ENCODE measurements around the gene ADSL. TPM values are rescaled to one million over a fixed set of nuclear protein-coding genes. Genes with fewer than 3 reads are reported as not detected.

The ADSL gene
- total and polyA plus RNA-seq, 2 of the 8 experiments (the other 6 are each of a cell fraction or from before 2014, with no cell fraction given) = 197 to 218 TPM

DNA sequence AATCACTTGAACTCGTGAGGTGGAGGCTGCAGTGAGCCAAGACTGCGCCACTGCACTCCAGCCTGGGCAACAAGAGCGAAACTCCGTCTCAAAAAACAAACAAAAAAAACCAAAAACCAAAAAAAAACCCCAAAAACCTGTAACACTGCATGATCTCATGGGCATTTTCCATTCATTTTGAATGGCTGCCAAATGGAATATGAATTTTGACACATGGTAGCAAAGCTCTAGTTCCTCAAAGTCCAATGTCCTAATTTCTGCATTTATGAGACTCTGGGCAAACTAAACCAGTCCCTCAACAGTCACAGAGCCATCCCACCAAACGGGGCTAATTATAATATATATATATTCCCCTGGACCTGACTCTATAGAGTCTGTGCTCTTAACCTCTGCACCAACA, 85.9 kb downstream of the ADSL start (continued):
- TF ChIP-seq, protein P1, sequence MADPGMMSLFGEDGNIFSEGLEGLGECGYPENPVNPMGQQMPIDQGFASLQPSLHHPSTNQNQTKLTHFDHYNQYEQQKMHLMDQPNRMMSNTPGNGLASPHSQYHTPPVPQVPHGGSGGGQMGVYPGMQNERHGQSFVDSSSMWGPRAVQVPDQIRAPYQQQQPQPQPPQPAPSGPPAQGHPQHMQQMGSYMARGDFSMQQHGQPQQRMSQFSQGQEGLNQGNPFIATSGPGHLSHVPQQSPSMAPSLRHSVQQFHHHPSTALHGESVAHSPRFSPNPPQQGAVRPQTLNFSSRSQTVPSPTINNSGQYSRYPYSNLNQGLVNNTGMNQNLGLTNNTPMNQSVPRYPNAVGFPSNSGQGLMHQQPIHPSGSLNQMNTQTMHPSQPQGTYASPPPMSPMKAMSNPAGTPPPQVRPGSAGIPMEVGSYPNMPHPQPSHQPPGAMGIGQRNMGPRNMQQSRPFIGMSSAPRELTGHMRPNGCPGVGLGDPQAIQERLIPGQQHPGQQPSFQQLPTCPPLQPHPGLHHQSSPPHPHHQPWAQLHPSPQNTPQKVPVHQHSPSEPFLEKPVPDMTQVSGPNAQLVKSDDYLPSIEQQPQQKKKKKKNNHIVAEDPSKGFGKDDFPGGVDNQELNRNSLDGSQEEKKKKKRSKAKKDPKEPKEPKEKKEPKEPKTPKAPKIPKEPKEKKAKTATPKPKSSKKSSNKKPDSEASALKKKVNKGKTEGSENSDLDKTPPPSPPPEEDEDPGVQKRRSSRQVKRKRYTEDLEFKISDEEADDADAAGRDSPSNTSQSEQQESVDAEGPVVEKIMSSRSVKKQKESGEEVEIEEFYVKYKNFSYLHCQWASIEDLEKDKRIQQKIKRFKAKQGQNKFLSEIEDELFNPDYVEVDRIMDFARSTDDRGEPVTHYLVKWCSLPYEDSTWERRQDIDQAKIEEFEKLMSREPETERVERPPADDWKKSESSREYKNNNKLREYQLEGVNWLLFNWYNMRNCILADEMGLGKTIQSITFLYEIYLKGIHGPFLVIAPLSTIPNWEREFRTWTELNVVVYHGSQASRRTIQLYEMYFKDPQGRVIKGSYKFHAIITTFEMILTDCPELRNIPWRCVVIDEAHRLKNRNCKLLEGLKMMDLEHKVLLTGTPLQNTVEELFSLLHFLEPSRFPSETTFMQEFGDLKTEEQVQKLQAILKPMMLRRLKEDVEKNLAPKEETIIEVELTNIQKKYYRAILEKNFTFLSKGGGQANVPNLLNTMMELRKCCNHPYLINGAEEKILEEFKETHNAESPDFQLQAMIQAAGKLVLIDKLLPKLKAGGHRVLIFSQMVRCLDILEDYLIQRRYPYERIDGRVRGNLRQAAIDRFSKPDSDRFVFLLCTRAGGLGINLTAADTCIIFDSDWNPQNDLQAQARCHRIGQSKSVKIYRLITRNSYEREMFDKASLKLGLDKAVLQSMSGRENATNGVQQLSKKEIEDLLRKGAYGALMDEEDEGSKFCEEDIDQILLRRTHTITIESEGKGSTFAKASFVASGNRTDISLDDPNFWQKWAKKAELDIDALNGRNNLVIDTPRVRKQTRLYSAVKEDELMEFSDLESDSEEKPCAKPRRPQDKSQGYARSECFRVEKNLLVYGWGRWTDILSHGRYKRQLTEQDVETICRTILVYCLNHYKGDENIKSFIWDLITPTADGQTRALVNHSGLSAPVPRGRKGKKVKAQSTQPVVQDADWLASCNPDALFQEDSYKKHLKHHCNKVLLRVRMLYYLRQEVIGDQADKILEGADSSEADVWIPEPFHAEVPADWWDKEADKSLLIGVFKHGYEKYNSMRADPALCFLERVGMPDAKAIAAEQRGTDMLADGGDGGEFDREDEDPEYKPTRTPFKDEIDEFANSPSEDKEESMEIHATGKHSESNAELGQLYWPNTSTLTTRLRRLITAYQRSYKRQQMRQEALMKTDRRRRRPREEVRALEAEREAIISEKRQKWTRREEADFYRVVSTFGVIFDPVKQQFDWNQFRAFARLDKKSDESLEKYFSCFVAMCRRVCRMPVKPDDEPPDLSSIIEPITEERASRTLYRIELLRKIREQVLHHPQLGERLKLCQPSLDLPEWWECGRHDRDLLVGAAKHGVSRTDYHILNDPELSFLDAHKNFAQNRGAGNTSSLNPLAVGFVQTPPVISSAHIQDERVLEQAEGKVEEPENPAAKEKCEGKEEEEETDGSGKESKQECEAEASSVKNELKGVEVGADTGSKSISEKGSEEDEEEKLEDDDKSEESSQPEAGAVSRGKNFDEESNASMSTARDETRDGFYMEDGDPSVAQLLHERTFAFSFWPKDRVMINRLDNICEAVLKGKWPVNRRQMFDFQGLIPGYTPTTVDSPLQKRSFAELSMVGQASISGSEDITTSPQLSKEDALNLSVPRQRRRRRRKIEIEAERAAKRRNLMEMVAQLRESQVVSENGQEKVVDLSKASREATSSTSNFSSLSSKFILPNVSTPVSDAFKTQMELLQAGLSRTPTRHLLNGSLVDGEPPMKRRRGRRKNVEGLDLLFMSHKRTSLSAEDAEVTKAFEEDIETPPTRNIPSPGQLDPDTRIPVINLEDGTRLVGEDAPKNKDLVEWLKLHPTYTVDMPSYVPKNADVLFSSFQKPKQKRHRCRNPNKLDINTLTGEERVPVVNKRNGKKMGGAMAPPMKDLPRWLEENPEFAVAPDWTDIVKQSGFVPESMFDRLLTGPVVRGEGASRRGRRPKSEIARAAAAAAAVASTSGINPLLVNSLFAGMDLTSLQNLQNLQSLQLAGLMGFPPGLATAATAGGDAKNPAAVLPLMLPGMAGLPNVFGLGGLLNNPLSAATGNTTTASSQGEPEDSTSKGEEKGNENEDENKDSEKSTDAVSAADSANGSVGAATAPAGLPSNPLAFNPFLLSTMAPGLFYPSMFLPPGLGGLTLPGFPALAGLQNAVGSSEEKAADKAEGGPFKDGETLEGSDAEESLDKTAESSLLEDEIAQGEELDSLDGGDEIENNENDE (IDR thresholded peaks at IDR 0.05; ENCODE audit: insufficient replicate concordance, low read length) = no peak
- TF ChIP-seq SIRT6 (IDR thresholded peaks at IDR 0.05; ENCODE audit: low read length) (no peak), RFX5 (IDR thresholded peaks at IDR 0.05; ENCODE audit: borderline replicate concordance, low read depth, low read length) (no peak), CHD1 (IDR thresholded peaks at IDR 0.05; ENCODE audit: low read depth, low read length) (no peak), GABPA (IDR thresholded peaks at IDR 0.05; ENCODE audit: borderline replicate concordance, insufficient read depth, low read length) (no peak), SUZ12 (IDR thresholded peaks at IDR 0.05; ENCODE audit: low read length) (no peak), RXRA (IDR thresholded peaks at IDR 0.05; ENCODE audit: insufficient read depth, low read depth, low read length) (no peak), SP2 (IDR thresholded peaks at IDR 0.05; ENCODE audit: low read length) (no peak), CBX8 (IDR thresholded peaks at IDR 0.05; ENCODE audit: borderline replicate concordance, low read depth, low read length) (no peak)
- TF ChIP-seq, protein P2, sequence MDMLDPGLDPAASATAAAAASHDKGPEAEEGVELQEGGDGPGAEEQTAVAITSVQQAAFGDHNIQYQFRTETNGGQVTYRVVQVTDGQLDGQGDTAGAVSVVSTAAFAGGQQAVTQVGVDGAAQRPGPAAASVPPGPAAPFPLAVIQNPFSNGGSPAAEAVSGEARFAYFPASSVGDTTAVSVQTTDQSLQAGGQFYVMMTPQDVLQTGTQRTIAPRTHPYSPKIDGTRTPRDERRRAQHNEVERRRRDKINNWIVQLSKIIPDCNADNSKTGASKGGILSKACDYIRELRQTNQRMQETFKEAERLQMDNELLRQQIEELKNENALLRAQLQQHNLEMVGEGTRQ (IDR thresholded peaks at IDR 0.05; ENCODE audit: low read length) = no peak

All from H1 (cell line).